GM12872 (cell line): ENCODE data around the gene CSNK2B.
A peak's percentile ranks its signal among the peaks of the same experiment; 100 is the strongest.

Experiments used
- CTCF ChIP-seq: IDR thresholded peaks from 3 replicates; pipeline ENCODE4 v1.5.1; 2011; ENCODE audit warnings: low read depth, mild to moderate bottlenecking, low read length, moderate library complexity; ENCODE audit not compliant: insufficient read depth

Gene CSNK2B

GRCh38 chr6:31689249-31690110 is 23.6 kb downstream of the CSNK2B start:
- peak; percentile 58 for TF ChIP-seq CTCF

GRCh38 chr6:31690231-31691077 is 24.6 kb downstream of the CSNK2B start:
- TF ChIP-seq CTCF, result no peak

- no peak for TF ChIP-seq CTCF
Measured at GRCh38 chr6:31691078-31691463, 25.2 kb downstream of the CSNK2B start.

- no peak for TF ChIP-seq CTCF
Measured at GRCh38 chr6:31691564-31692108, 25.8 kb downstream of the CSNK2B start.

GRCh38 chr6:31692353-31692752 is 26.5 kb downstream of the CSNK2B start:
- no peak for TF ChIP-seq CTCF

- no peak for TF ChIP-seq CTCF
Measured at GRCh38 chr6:31692886-31693285, 27.0 kb downstream of the CSNK2B start.

- no peak for TF ChIP-seq CTCF
Measured at GRCh38 chr6:31693535-31693934, 27.7 kb downstream of the CSNK2B start.
